GM23248 (cell line): ENCODE results near the gene PRDM16. TPM values are rescaled to one million over a fixed set of nuclear protein-coding genes. Genes with fewer than 3 reads are reported as not detected.

Experiments
- DNase-seq: peaks from one replicate; pipeline ENCODE4 v3.0.0-alpha.2; 2015
- H2AFZ ChIP-seq: fragments of 200-600 bp; sonication (generic); 2 replicates; pipeline ENCODE4 v1.6.1; 2016; ENCODE audit warnings: antibody characterized with exemption
- H3F3A ChIP-seq: fragments of 200-600 bp; sonication (generic); 2 replicates; pipeline ENCODE4 v1.6.1; 2016; ENCODE audit warnings: mild to moderate bottlenecking, antibody characterized with exemption, mixed run types; ENCODE audit not compliant: insufficient read depth
- H3K27ac ChIP-seq: fragments of 200-600 bp; sonication (generic); 2 replicates; pipeline ENCODE4 v1.5.1; 2016; ENCODE audit warnings: mild to moderate bottlenecking
- H3K27me3 ChIP-seq: fragments of 200-600 bp; sonication (generic); replicated peaks from 2 replicates; pipeline ENCODE4 v1.6.1; 2016; ENCODE audit warnings: mild to moderate bottlenecking; ENCODE audit not compliant: insufficient read depth
- H3K36me3 ChIP-seq: fragments of 200-600 bp; sonication (generic); 2 replicates; pipeline ENCODE4 v1.6.1; 2016; ENCODE audit warnings: low read depth, mild to moderate bottlenecking
- H3K4me1 ChIP-seq: fragments of 200-600 bp; sonication (generic); 2 replicates; pipeline ENCODE4 v1.6.1; 2016; ENCODE audit warnings: mild to moderate bottlenecking; ENCODE audit not compliant: insufficient read depth
- H3K4me2 ChIP-seq: fragments of 200-600 bp; sonication (generic); one replicate; pipeline ENCODE4 v1.6.1; 2016; ENCODE audit warnings: mild to moderate bottlenecking; ENCODE audit not compliant: unreplicated experiment
- H3K4me3 ChIP-seq: fragments of 200-600 bp; sonication (generic); 2 replicates; pipeline ENCODE4 v1.5.1; 2016; ENCODE audit warnings: mild to moderate bottlenecking
- H3K79me2 ChIP-seq: fragments of 200-600 bp; sonication (generic); 2 replicates; pipeline ENCODE4 v1.6.1; 2016; ENCODE audit warnings: mild to moderate bottlenecking; ENCODE audit not compliant: insufficient read depth
- H3K9ac ChIP-seq: fragments of 200-600 bp; sonication (generic); 2 replicates; pipeline ENCODE4 v1.6.1; 2016; ENCODE audit warnings: mild to moderate bottlenecking
- H3K9me2 ChIP-seq: fragments of 200-600 bp; sonication (generic); 2 replicates; pipeline ENCODE4 v1.6.1; 2016; ENCODE audit warnings: mixed run types, mild to moderate bottlenecking, moderate library complexity; ENCODE audit not compliant: insufficient read depth
- H3K9me3 ChIP-seq: fragments of 200-600 bp; sonication (generic); one replicate; pipeline ENCODE4 v1.6.1; 2017; ENCODE audit warnings: low read depth
- H4K20me1 ChIP-seq: fragments of 200-600 bp; sonication (generic); 2 replicates; pipeline ENCODE4 v1.6.0; 2016; ENCODE audit not compliant: insufficient read depth
- EZH2 ChIP-seq: fragments of 200-600 bp; sonication (generic); IDR thresholded peaks from 2 replicates; pipeline ENCODE4 v1.6.1; 2018; ENCODE audit warnings: antibody characterized with exemption, mild to moderate bottlenecking; ENCODE audit not compliant: insufficient read depth, poor library complexity, severe bottlenecking
- EZH2phosphoT487 ChIP-seq: fragments of 200-600 bp; sonication (generic); IDR thresholded peaks from 2 replicates; pipeline ENCODE4 v1.6.1; 2018; ENCODE audit warnings: antibody characterized with exemption, moderate library complexity, mild to moderate bottlenecking, low read depth; ENCODE audit not compliant: insufficient read depth
- whole genome bisulfite sequencing, 2 experiments: methylation state at CpG; one replicate each; pipeline ENCODE4 v1.1.6; 2015 to 2017; ENCODE audit warnings: low lambda C conversion rate in 2 of 2, low coverage in 1 of 2; ENCODE audit errors: missing lambda C conversion rate in 2 of 2; 5-methylcytosine and 5-hydroxymethylcytosine counted together
- in situ Hi-C: fragments of 300-500 bp; cut with MboI; formaldehyde crosslinking; loops from 2 replicates; pipeline ENCODE4 v1.15.0; 2020
- polyA plus RNA-seq: library from polyadenylated mRNA; unstranded; fragments of >200 nt; fragmentation: Nextera tagmentation; extraction: Ambion mirVana; gene quantifications from 2 replicates; pipeline ENCODE4 v1.2.1, GENCODE V29; 2016
- total RNA-seq: library from RNA; depleted of rRNA; stranded (reverse); fragments of >200 nt; shearing (Covaris generic); gene quantifications from 2 replicates; pipeline ENCODE4 v1.2.3, GENCODE V29; 2014

The PRDM16 gene
- total and polyA plus RNA-seq, 2 experiments from 2014 or later, result 0.18 TPM; not detected in 1

GRCh38 chr1:3070644-3071564 is 1.9 kb downstream of the PRDM16 start:
- DNase-seq, result peak; percentile 26
- H2AFZ ChIP-seq, result no peak overlapping the region
- H3K9me2 ChIP-seq, result no peaks in the 10 kb centered on the region
- no peaks in the 10 kb centered on the region for H3K36me3 ChIP-seq
- H3K27ac ChIP-seq, result no peak overlapping the region
- TF ChIP-seq EZH2 (no peak), EZH2phosphoT487 (no peak)
- no peaks in the 10 kb centered on the region for H3K79me2 ChIP-seq
- H3K9ac ChIP-seq, result no peak overlapping the region
- H3K9me3 ChIP-seq, result no peaks in the 10 kb centered on the region
- peaks cover 81% of the 10 kb centered on the region for H3K27me3 ChIP-seq
- WGBS, 2 experiments, result 35 to 41% methylated on average over 70 to 90 of the region's 97 CpGs
- H3K4me2 ChIP-seq, result no peak overlapping the region
- no peaks in the 10 kb centered on the region for H3F3A ChIP-seq
- in situ Hi-C loops, result no loop called here
- no peaks in the 10 kb centered on the region for H3K4me1 ChIP-seq
- 0 out of 2 replicates have a peak overlapping the region, but pooled peaks have one; percentile 26 for H3K4me3 ChIP-seq
- H4K20me1 ChIP-seq, result no peaks in the 10 kb centered on the region

- 85 to 86% methylated on average over 15 to 16 of the region's 17 CpGs for WGBS, 2 experiments
- Histone ChIP-seq H3K9me2 (no peaks in the 10 kb centered on the region), H3K79me2 (no peaks in the 10 kb centered on the region), H3K9ac (no peak overlapping the region), H3K4me2 (no peak overlapping the region), H3K4me3 (no peak overlapping the region), H3K9me3 (no peaks in the 10 kb centered on the region), H3K27ac (no peak overlapping the region), H3K4me1 (no peaks in the 10 kb centered on the region), H3F3A (no peaks in the 10 kb centered on the region), H4K20me1 (no peaks in the 10 kb centered on the region), H3K27me3 (peaks cover 79% of the 10 kb centered on the region), H2AFZ (no peak overlapping the region), H3K36me3 (no peaks in the 10 kb centered on the region)
- no peak for TF ChIP-seq EZH2
- TF ChIP-seq EZH2phosphoT487, result no peak
- no peak for DNase-seq
- in situ Hi-C loops, result no loop called here
These were observed 2.8 kb downstream of the PRDM16 start for GRCh38 chr1:3071565-3072390.

GRCh38 chr1:3072391-3073185 is 3.6 kb downstream of the PRDM16 start:
- Histone ChIP-seq H3K27me3 (peaks cover 71% of the 10 kb centered on the region), H3K9me3 (no peaks in the 10 kb centered on the region), H3K27ac (no peak overlapping the region), H2AFZ (no peak overlapping the region), H3K4me2 (no peak overlapping the region), H3K4me3 (no peak overlapping the region), H3K9ac (no peak overlapping the region), H4K20me1 (no peaks in the 10 kb centered on the region), H3K4me1 (no peaks in the 10 kb centered on the region), H3F3A (no peaks in the 10 kb centered on the region), H3K36me3 (no peaks in the 10 kb centered on the region), H3K9me2 (no peaks in the 10 kb centered on the region), H3K79me2 (no peaks in the 10 kb centered on the region)
- no peak for TF ChIP-seq EZH2phosphoT487
- TF ChIP-seq EZH2, result no peak
- 27 to 32% methylated on average over 28 to 30 of the region's 32 CpGs for WGBS, 2 experiments
- no peak for DNase-seq
- in situ Hi-C loops, result no loop called here

DNA sequence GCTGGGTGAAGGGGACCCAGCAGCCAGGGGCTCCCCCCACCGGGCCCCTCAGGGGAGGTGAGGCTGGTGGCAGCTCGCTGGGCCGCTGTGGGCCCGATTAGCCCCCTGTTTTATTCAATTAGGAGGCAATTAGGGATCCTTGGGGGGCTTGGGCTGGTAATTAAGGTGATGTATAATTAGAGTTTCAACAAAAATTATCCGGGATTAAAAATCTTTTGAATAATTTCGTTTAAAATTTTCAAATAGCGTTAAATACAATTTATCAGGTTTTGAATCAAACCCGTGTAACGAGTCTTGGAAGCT is 4.1 kb downstream of the PRDM16 start:
- Histone ChIP-seq H2AFZ (no peak overlapping the region), H3K36me3 (no peaks in the 10 kb centered on the region), H3F3A (no peaks in the 10 kb centered on the region), H4K20me1 (no peaks in the 10 kb centered on the region), H3K9me2 (no peaks in the 10 kb centered on the region), H3K4me1 (no peaks in the 10 kb centered on the region), H3K27ac (no peak overlapping the region), H3K4me3 (no peak overlapping the region), H3K9me3 (no peaks in the 10 kb centered on the region), H3K79me2 (no peaks in the 10 kb centered on the region), H3K27me3 (peaks cover 67% of the 10 kb centered on the region), H3K9ac (no peak overlapping the region), H3K4me2 (no peak overlapping the region)
- in situ Hi-C loops, result no loop called here
- peak; percentile 75 for TF ChIP-seq EZH2
- TF ChIP-seq EZH2phosphoT487, result no peak
- 11 to 12% methylated on average over 9 of the region's 9 CpGs for WGBS, 2 experiments
- DNase-seq, result no peak
